HEK293 (cell line): ENCODE results near the gene MESP2.

Experiments
- CTCF ChIA-PET: fragments of 350-600 bp; formaldehyde crosslinking; extraction: SDS; loops from one replicate; lab custom pipeline; 2021; ENCODE audit warnings: antibody characterized with exemption; lab: Yijun Ruan, JAX
- POLR2A ChIA-PET: fragments of 300-600 bp; formaldehyde crosslinking; extraction: SDS; loops from one replicate; lab custom pipeline; 2020; ENCODE audit warnings: antibody characterized with exemption, inconsistent platforms; lab: Yijun Ruan, JAX
- H3K27ac ChIP-seq: fragments of 200-500 bp; sonication (Bioruptor generic); 2 replicates; pipeline ENCODE4 v1.5.1; 2014; ENCODE audit warnings: low read depth, low read length, control low read depth, inconsistent platforms; ENCODE audit errors: extremely low read depth
- H3K36me3 ChIP-seq, 2 experiments: fragments of 200-500 bp in 1 of 2; sonication (Bioruptor generic) in 1 of 2; 1 replicate in 1 of 2; 2 replicates in 1 of 2; pipeline ENCODE4 v1.5.1; 2014 to 2017; ENCODE audit warnings: inconsistent platforms in 2 of 2, low read length in 2 of 2; ENCODE audit not compliant: control insufficient read depth in 2 of 2, insufficient read depth in 1 of 2
- H3K4me1 ChIP-seq: fragments of 200-500 bp; sonication (Bioruptor generic); 2 replicates; pipeline ENCODE4 v1.5.1; 2014; ENCODE audit warnings: mild to moderate bottlenecking, low read length, inconsistent platforms; ENCODE audit not compliant: control insufficient read depth, insufficient read depth
- H3K4me3 ChIP-seq: 2 replicates; pipeline ENCODE4 v1.5.1; 2011; ENCODE audit warnings: low read depth, mild to moderate bottlenecking, control low read depth, low read length, moderate library complexity
- H3K9me3 ChIP-seq: fragments of 200-500 bp; sonication (Bioruptor generic); 2 replicates; pipeline ENCODE4 v1.5.1; 2014; ENCODE audit warnings: low read depth, low read length, inconsistent platforms; ENCODE audit not compliant: control insufficient read depth, insufficient read depth
- GLI2 ChIP-seq: fragments of 450-650 bp; formaldehyde crosslinking; IDR thresholded peaks from 2 replicates; pipeline ENCODE4; 2017; ENCODE audit warnings: missing biosample characterization, missing genetic modification characterization, low read depth, borderline replicate concordance
- KLF10 ChIP-seq: fragments of 450-650 bp; IDR thresholded peaks from 2 replicates; pipeline ENCODE4 v1.5.1; 2018; ENCODE audit warnings: missing biosample characterization, mild to moderate bottlenecking, missing genetic modification characterization
- SALL2 ChIP-seq: fragments of 450-650 bp; formaldehyde crosslinking; IDR thresholded peaks from 2 replicates; pipeline ENCODE4 v1.5.0; 2017; ENCODE audit warnings: missing biosample characterization, mild to moderate bottlenecking, missing genetic modification characterization, borderline replicate concordance
- TSHZ1 ChIP-seq: fragments of 450-650 bp; formaldehyde crosslinking; IDR thresholded peaks from 2 replicates; pipeline ENCODE4 v1.5.1; 2016; ENCODE audit warnings: missing biosample characterization, missing genetic modification characterization, borderline replicate concordance
- ZBTB20 ChIP-seq: fragments of 450-650 bp; formaldehyde crosslinking; IDR thresholded peaks from 2 replicates; pipeline ENCODE4 v1.5.1; 2016; ENCODE audit warnings: missing biosample characterization, missing genetic modification characterization
- ZBTB49 ChIP-seq: fragments of 450-650 bp; formaldehyde crosslinking; IDR thresholded peaks from 2 replicates; pipeline ENCODE4 v1.5.1; 2016; ENCODE audit warnings: missing biosample characterization, missing genetic modification characterization, low read depth
- ZNF248 ChIP-seq: fragments of 450-650 bp; formaldehyde crosslinking; IDR thresholded peaks from 2 replicates; pipeline ENCODE4 v1.5.1; 2017; ENCODE audit warnings: missing biosample characterization, missing genetic modification characterization
- ZNF37A ChIP-seq: fragments of 450-650 bp; IDR thresholded peaks from 2 replicates; pipeline ENCODE4 v1.5.1; 2018; ENCODE audit warnings: missing biosample characterization, missing genetic modification characterization
- ZNF518A ChIP-seq: fragments of 450-650 bp; formaldehyde crosslinking; conservative IDR thresholded peaks from 2 replicates; pipeline ENCODE4 v1.5.1; 2016; ENCODE audit warnings: low read depth, missing biosample characterization, missing genetic modification characterization
- ZNF629 ChIP-seq: fragments of 450-650 bp; formaldehyde crosslinking; IDR thresholded peaks from 2 replicates; pipeline ENCODE4 v1.5.1; 2017; ENCODE audit warnings: missing biosample characterization, missing genetic modification characterization
- ZNF777 ChIP-seq: fragments of 450-650 bp; formaldehyde crosslinking; IDR thresholded peaks from 2 replicates; pipeline ENCODE4 v1.5.1; 2017; ENCODE audit warnings: missing biosample characterization, missing genetic modification characterization, borderline replicate concordance

Gene MESP2

GRCh38 chr15:89814112-89814742 lies 38.1 kb downstream of the MESP2 start (continued):
- TF ChIP-seq TSHZ1 (tag by site-specific recombination) (no peak), KLF10 (tag by site-specific recombination) (no peak)

- peaks cover 2% of the 10 kb centered on the region; the same call in 1 of the 2 replicates for H3K4me1 ChIP-seq
- no peak for TF ChIP-seq ZNF629
- TF ChIP-seq ZNF248 (tag by site-specific recombination) = no peak
- TF ChIP-seq ZNF518A (tag by site-specific recombination) = no peak
- TF ChIP-seq ZBTB49 (tag by site-specific recombination) = no peak
- no peak for TF ChIP-seq SALL2
- no peak for TF ChIP-seq GLI2 (tag by site-specific recombination)
- no peak for TF ChIP-seq ZBTB20 (tag by site-specific recombination)
- no peak for TF ChIP-seq ZNF37A (tag by site-specific recombination)
- TF ChIP-seq ZNF777 = no peak
- H3K27ac ChIP-seq = no peak overlapping the region
- H3K36me3 ChIP-seq = no peaks in the 10 kb centered on the region
- no peak overlapping the region for H3K4me3 ChIP-seq
- CTCF ChIA-PET = interaction anchor here (0.7 kb wide), 1 partner anchor 53 kb away, joined by 3 read pairs; no protein-coding TSS in a partner anchor
- POLR2A ChIA-PET = no interaction called here
- H3K9me3 ChIP-seq = no peaks in the 10 kb centered on the region
Observed at GRCh38 chr15:89815769-89816168, 39.6 kb downstream of the MESP2 start.
